ENCODE measurements around the gene UBA52.

DNA sequence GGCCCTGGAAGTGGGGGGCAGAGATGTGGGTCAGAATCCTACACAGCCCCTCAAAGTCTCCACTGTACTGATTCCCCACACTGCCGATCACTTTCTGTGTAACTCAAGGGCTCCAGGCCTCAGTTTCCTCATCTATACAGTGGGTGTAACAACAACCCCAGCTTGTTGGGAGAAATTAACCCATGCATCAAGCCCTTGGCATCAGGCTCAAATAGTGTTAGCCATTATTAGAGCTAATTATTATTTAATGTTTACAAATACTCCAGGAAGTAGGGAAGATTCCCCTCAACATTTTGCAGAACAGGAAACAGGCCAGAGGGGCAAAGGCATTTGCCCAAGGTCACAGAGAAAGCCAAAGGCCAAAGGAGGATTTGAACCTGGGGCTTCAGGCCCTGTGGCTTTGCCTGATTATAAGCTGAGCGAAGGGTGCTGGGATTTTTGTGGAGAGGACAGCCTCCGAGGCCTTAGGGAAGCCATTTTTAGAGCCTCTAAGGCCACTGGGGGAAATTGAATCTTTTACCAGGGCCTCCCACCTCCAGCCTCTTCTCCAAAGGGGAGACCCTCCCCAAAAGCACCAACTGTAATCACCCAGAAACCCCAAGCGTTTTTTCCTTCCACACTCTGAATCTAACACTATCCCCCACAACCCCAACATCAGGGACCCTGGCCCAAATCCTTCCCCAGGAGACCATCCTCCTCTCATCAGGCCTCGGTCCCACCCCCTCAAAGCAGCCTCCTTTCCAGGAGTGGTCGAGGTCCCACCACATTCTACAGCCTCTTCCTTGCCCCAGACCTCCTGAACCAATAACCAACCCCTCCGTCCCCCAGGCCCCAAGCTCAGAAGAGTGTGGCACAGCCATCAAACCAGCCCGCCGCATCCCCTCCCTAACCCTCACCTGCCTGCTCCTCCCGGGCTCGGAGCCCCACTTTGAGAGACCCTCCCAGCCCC is 29.4 kb upstream of the UBA52 start:
- TF ChIP-seq, protein P1, sequence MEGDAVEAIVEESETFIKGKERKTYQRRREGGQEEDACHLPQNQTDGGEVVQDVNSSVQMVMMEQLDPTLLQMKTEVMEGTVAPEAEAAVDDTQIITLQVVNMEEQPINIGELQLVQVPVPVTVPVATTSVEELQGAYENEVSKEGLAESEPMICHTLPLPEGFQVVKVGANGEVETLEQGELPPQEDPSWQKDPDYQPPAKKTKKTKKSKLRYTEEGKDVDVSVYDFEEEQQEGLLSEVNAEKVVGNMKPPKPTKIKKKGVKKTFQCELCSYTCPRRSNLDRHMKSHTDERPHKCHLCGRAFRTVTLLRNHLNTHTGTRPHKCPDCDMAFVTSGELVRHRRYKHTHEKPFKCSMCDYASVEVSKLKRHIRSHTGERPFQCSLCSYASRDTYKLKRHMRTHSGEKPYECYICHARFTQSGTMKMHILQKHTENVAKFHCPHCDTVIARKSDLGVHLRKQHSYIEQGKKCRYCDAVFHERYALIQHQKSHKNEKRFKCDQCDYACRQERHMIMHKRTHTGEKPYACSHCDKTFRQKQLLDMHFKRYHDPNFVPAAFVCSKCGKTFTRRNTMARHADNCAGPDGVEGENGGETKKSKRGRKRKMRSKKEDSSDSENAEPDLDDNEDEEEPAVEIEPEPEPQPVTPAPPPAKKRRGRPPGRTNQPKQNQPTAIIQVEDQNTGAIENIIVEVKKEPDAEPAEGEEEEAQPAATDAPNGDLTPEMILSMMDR (conservative IDR thresholded peaks at IDR 0.05 in 1 of 2, IDR thresholded peaks at IDR 0.05 in 1 of 2; ENCODE audit: extremely low read depth in 1 of 2, insufficient read depth in 1 of 2, low read depth in 1 of 2, low read length in 2 of 2), result no peak
- no peak for TF ChIP-seq EZH2 (IDR thresholded peaks at IDR 0.05; ENCODE audit: borderline replicate concordance, low read length)
